ENCODE measurements around the gene LGR5. TPM values are rescaled to one million over a fixed set of nuclear protein-coding genes. Genes with fewer than 3 reads are reported as not detected.

The LGR5 gene
- total RNA-seq, 1 donor from 2014 or later = 0.67 TPM

GRCh38 chr12:71504476-71504875 lies 64.9 kb downstream of the LGR5 start:
- Mint-ChIP-seq H3K9me3 (ENCODE audit: low read depth) (no peaks in the 10 kb centered on the region), H3K36me3 (ENCODE audit: insufficient read depth) (no peaks in the 10 kb centered on the region), H3K27ac (no peak overlapping the region), H3K4me3 (ENCODE audit: low read depth) (no peak overlapping the region), H3K4me1 (ENCODE audit: low read depth) (peaks cover 3% of the 10 kb centered on the region), H3K27me3 (no peaks in the 10 kb centered on the region)
- no peak for DNase-seq (ENCODE audit: low spot score, unreplicated experiment)
- TF ChIP-seq CTCF (IDR thresholded peaks at IDR 0.05; ENCODE audit: unreplicated experiment) = no peak

GRCh38 chr12:71509705-71510104 lies 70.1 kb downstream of the LGR5 start:
- no peak for TF ChIP-seq CTCF (IDR thresholded peaks at IDR 0.05; ENCODE audit: unreplicated experiment)
- no peak overlapping the region for H3K27ac Mint-ChIP-seq
- no peak overlapping the region for H3K4me3 Mint-ChIP-seq (ENCODE audit: low read depth)
- no peaks in the 10 kb centered on the region for H3K36me3 Mint-ChIP-seq (ENCODE audit: insufficient read depth)
- no peaks in the 10 kb centered on the region for H3K4me1 Mint-ChIP-seq (ENCODE audit: low read depth)
- no peaks in the 10 kb centered on the region for H3K9me3 Mint-ChIP-seq (ENCODE audit: low read depth)
- no peak for DNase-seq (ENCODE audit: low spot score, unreplicated experiment)
- H3K27me3 Mint-ChIP-seq = peaks cover 9% of the 10 kb centered on the region

GRCh38 chr12:71517145-71517846 lies 77.7 kb downstream of the LGR5 start:
- Mint-ChIP-seq H3K27me3 (peaks cover 4% of the 10 kb centered on the region), H3K27ac (no peak overlapping the region), H3K9me3 (ENCODE audit: low read depth) (no peaks in the 10 kb centered on the region), H3K4me1 (ENCODE audit: low read depth) (peaks cover 7% of the 10 kb centered on the region), H3K4me3 (ENCODE audit: low read depth) (no peak overlapping the region), H3K36me3 (ENCODE audit: insufficient read depth) (no peaks in the 10 kb centered on the region)
- no peak for TF ChIP-seq CTCF (IDR thresholded peaks at IDR 0.05; ENCODE audit: unreplicated experiment)
- DNase-seq (ENCODE audit: low spot score, unreplicated experiment) = no peak

- no peak overlapping the region for H3K27ac Mint-ChIP-seq
- no peak for DNase-seq (ENCODE audit: low spot score, unreplicated experiment)
- H3K4me1 Mint-ChIP-seq (ENCODE audit: low read depth) = peaks cover 7% of the 10 kb centered on the region
- no peak for TF ChIP-seq CTCF (IDR thresholded peaks at IDR 0.05; ENCODE audit: unreplicated experiment)
- H3K9me3 Mint-ChIP-seq (ENCODE audit: low read depth) = no peaks in the 10 kb centered on the region
- H3K27me3 Mint-ChIP-seq = no peaks in the 10 kb centered on the region
- no peak overlapping the region for H3K4me3 Mint-ChIP-seq (ENCODE audit: low read depth)
- no peaks in the 10 kb centered on the region for H3K36me3 Mint-ChIP-seq (ENCODE audit: insufficient read depth)
These were observed 81.5 kb downstream of the LGR5 start for GRCh38 chr12:71521125-71521524.

GRCh38 chr12:71524626-71525025 lies 85.0 kb downstream of the LGR5 start:
- Mint-ChIP-seq H3K27me3 (no peaks in the 10 kb centered on the region), H3K4me3 (ENCODE audit: low read depth) (no peak overlapping the region), H3K9me3 (ENCODE audit: low read depth) (peaks cover 5% of the 10 kb centered on the region), H3K4me1 (ENCODE audit: low read depth) (no peaks in the 10 kb centered on the region), H3K27ac (no peak overlapping the region), H3K36me3 (ENCODE audit: insufficient read depth) (no peaks in the 10 kb centered on the region)
- no peak for DNase-seq (ENCODE audit: low spot score, unreplicated experiment)
- TF ChIP-seq CTCF (IDR thresholded peaks at IDR 0.05; ENCODE audit: unreplicated experiment) = no peak

Data from progenitor cell of endocrine pancreas (in vitro differentiated cells).